T-cell (primary cell): Measurements from ENCODE around the gene SYNDIG1. TPM values are rescaled to one million over a fixed set of nuclear protein-coding genes. Genes with fewer than 3 reads are reported as not detected.

Source experiments
- ATAC-seq, 4 experiments: fragments of 200-7000 bp in 3 of 4; fragments of 150-1000 bp in 1 of 4; cut with Tn5 transposase; replicated peaks in 1 of 4; 1 replicate in 3 of 4; 2 replicates in 1 of 4; pipeline ENCODE4 v1.10.0; 2021; ENCODE audit warnings: moderate library complexity in 3 of 4, mild to moderate bottlenecking in 2 of 4, moderate number of reproducible peaks in 1 of 4
- CTCF ChIA-PET, 2 donors: fragments of 300-600 bp; sonication (Branson Sonifier 250); formaldehyde crosslinking; loops; one replicate each; lab custom pipeline; 2022; ENCODE audit warnings: antibody characterized with exemption in 2 of 2; lab: Charles Lee
- POLR2A ChIA-PET, 2 donors: fragments of 300-600 bp; sonication (Branson Sonifier 250); formaldehyde crosslinking; loops; one replicate each; lab custom pipeline; 2022; ENCODE audit warnings: antibody characterized with exemption in 2 of 2; lab: Charles Lee
- DNase-seq, 35 experiments: peaks; one replicate each; pipeline versions ENCODE4 v3.0.0 to v3.0.0-alpha.2; 2013 to 2023
- H3K27ac ChIP-seq: one replicate; pipeline ENCODE4 v1.5.1; 2013; ENCODE audit warnings: low read length
- H3K27me3 ChIP-seq, 2 experiments: replicated peaks in 1 of 2; 1 replicate in 1 of 2; 2 replicates in 1 of 2; pipeline versions ENCODE4 v1.6.1 to v1.7.0; 2013; ENCODE audit warnings: low read length in 1 of 2, mixed read lengths in 1 of 2; ENCODE audit not compliant: control insufficient read depth in 2 of 2, insufficient read depth in 2 of 2; ENCODE audit errors: extremely low read depth in 1 of 2
- H3K36me3 ChIP-seq, 2 donors: 1 replicate in 1 of 2; 2 replicates in 1 of 2; pipeline versions ENCODE4 v1.6.1 to v1.7.0; 2013; ENCODE audit warnings: low read length in 1 of 2; ENCODE audit not compliant: control insufficient read depth in 2 of 2, insufficient read depth in 1 of 2; ENCODE audit errors: extremely low read depth in 1 of 2
- H3K4me1 ChIP-seq, 2 experiments: 1 replicate in 1 of 2; 2 replicates in 1 of 2; pipeline versions ENCODE4 v1.6.1 to v1.7.0; 2013; ENCODE audit warnings: low read length in 2 of 2, mixed read lengths in 1 of 2; ENCODE audit not compliant: insufficient read depth in 2 of 2, control insufficient read depth in 1 of 2; ENCODE audit errors: extremely low read depth in 1 of 2
- H3K4me3 ChIP-seq, 2 donors: 1 replicate in 1 of 2; 2 replicates in 1 of 2; pipeline versions ENCODE4 v1.5.1 to v1.7.0; 2013; ENCODE audit warnings: mild to moderate bottlenecking in 2 of 2, low read length in 1 of 2, moderate library complexity in 1 of 2; ENCODE audit not compliant: control insufficient read depth in 1 of 2; ENCODE audit errors: extremely low read depth in 1 of 2
- H3K9me3 ChIP-seq: 2 replicates; pipeline ENCODE4 v1.7.0; 2013
- H3K27ac Mint-ChIP-seq, 2 donors: one replicate each; pipeline ENCODE4 v1.8.0; 2020 to 2021; ENCODE audit warnings: mild to moderate bottlenecking in 2 of 2, mixed read lengths in 2 of 2
- H3K27me3 Mint-ChIP-seq, 2 donors: one replicate each; pipeline ENCODE4 v1.8.0; 2021 to 2022; ENCODE audit warnings: mixed read lengths in 2 of 2
- H3K36me3 Mint-ChIP-seq: one replicate; pipeline ENCODE4 v1.8.0; 2021; ENCODE audit warnings: mixed read lengths
- H3K4me1 Mint-ChIP-seq, 3 donors: one replicate each; pipeline ENCODE4 v1.8.0; 2020 to 2022; ENCODE audit warnings: mixed read lengths in 3 of 3, mild to moderate bottlenecking in 1 of 3
- H3K4me3 Mint-ChIP-seq, 3 donors: one replicate each; pipeline ENCODE4 v1.8.0; 2020 to 2022; ENCODE audit warnings: mild to moderate bottlenecking in 3 of 3, mixed read lengths in 3 of 3, moderate library complexity in 3 of 3
- H3K9me3 Mint-ChIP-seq, 3 donors: one replicate each; pipeline ENCODE4 v1.8.0; 2020 to 2022; ENCODE audit warnings: mixed read lengths in 3 of 3
- WGBS: methylation state at CpG from one replicate; pipeline ENCODE4 v1.1.5; 2013; ENCODE audit warnings: missing lambda C conversion rate; ENCODE audit not compliant: insufficient coverage; 5-methylcytosine and 5-hydroxymethylcytosine counted together
- total RNA-seq, 35 experiments: library from RNA in 6 of 35; stranded (reverse) in 6 of 35; fragments of 120-200 nt in 1 of 35; gene quantifications; one replicate each; pipeline versions ENCODE4 v1.2.1 to v1.2.4 and lab custom pipeline; 2013 to 2026

Gene SYNDIG1
- total RNA-seq, 5 donors from 2014 or later (not counting 1 experiment from before 2014, with no cell fraction given), result not detected

- Histone ChIP-seq H3K36me3 (no peaks in the 10 kb centered on the region), H3K9me3 (no peaks in the 10 kb centered on the region), H3K4me1 (no peaks in the 10 kb centered on the region), H3K27ac (no peak overlapping the region), H3K4me3 (no peak overlapping the region), H3K27me3 (peaks cover 0 to 7% of the 10 kb centered on the region in 2 experiments)
- ChIA-PET CTCF (no interaction called here), POLR2A (no interaction called here)
- no peaks in the 10 kb centered on the region for H3K36me3 Mint-ChIP-seq
- no peaks in the 10 kb centered on the region for H3K9me3 Mint-ChIP-seq
- ATAC-seq (no peak), DNase-seq (no peak)
- WGBS, result 81% methylated on average over 9 of the region's 11 CpGs
- H3K27me3 Mint-ChIP-seq, result peaks cover 10 to 12% of the 10 kb centered on the region in 2 donors
- H3K4me3 Mint-ChIP-seq, result no peak overlapping the region
- no peaks in the 10 kb centered on the region for H3K4me1 Mint-ChIP-seq
- H3K27ac Mint-ChIP-seq, result no peak overlapping the region
Measured at GRCh38 chr20:24545168-24545567, 75.7 kb downstream of the SYNDIG1 start.

DNA sequence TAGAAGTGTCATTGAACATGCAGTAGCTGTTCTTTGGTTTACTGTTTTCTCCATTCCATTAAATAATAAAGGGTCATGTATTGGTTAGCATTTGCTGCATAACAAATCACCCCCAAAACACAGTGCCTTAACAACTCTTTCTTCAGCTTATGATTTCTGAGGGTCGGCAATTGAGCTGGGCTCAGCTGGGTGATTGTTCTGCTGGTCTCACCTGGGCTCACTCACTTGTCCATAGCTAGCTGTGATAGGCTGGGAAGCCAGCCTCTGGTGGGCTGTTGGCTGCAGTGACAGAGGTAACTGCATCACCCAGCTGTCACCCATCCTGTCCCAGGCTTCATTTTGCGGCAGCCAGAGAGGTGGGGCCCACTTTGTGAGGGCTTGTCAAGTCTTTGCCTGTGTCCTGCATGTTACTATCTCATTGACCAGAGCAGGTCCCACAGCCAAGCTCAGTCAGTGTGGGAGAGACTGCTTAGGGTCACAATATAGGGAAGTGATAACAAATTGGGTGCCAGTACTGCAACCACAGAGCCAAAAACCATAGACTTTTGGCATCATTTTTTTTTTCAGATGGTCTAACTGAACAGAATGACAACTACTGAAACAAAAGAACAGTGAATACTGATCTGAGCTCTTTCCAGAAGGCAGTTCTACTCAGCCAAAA is 76.9 kb downstream of the SYNDIG1 start:
- ATAC-seq, result no peak
- ChIA-PET POLR2A (no interaction called here), CTCF (interaction anchor here in 1 of 2 donors (1.0 kb wide), 1 partner anchor 49 kb away, joined by 4 read pairs; no protein-coding TSS in a partner anchor)
- H3K27ac ChIP-seq, result no peak overlapping the region
- no peaks in the 10 kb centered on the region for H3K9me3 ChIP-seq
- Mint-ChIP-seq H3K9me3 (no peaks in the 10 kb centered on the region), H3K4me3 (no peak overlapping the region), H3K27me3 (peaks cover 9 to 10% of the 10 kb centered on the region in 2 donors), H3K4me1 (no peaks in the 10 kb centered on the region), H3K36me3 (no peaks in the 10 kb centered on the region), H3K27ac (no peak overlapping the region)
- no peaks in the 10 kb centered on the region for H3K36me3 ChIP-seq
- DNase-seq, result no peak
- H3K27me3 ChIP-seq, result peaks cover 0 to 7% of the 10 kb centered on the region in 2 experiments
- no peak overlapping the region for H3K4me3 ChIP-seq
- H3K4me1 ChIP-seq, result no peaks in the 10 kb centered on the region
- WGBS, result 94% methylated on average over 2 of the region's 2 CpGs

DNA sequence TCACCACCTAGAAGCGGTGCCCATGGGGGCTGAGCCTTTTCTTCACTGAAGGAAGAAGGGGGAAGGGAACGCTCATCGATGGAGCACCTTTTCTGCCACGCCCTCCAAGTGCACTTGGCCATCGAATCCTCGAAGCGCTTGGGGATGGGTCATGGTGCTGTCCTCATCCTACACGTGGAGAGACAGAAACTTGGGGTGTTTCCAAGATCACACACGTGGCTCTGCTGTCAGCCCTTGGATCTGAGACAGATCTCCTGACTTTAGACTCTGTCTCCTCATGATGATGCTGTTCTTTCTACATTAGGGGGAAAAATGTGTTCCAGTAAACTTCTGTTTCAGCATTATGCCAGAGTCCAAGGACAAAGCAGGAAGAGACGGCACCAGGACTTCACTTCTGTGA is 78.5 kb downstream of the SYNDIG1 start:
- no peaks in the 10 kb centered on the region for H3K4me1 Mint-ChIP-seq
- no peaks in the 10 kb centered on the region for H3K36me3 Mint-ChIP-seq
- peaks cover 9 to 10% of the 10 kb centered on the region in 2 donors for H3K27me3 Mint-ChIP-seq
- ChIA-PET CTCF (no interaction called here), POLR2A (no interaction called here)
- no peak overlapping the region for H3K4me3 Mint-ChIP-seq
- peaks cover 0 to 7% of the 10 kb centered on the region in 2 experiments for H3K27me3 ChIP-seq
- ATAC-seq (no peak), DNase-seq (no peak)
- H3K27ac ChIP-seq, result no peak overlapping the region
- no peaks in the 10 kb centered on the region for H3K9me3 ChIP-seq
- H3K27ac Mint-ChIP-seq, result no peak overlapping the region
- H3K9me3 Mint-ChIP-seq, result no peaks in the 10 kb centered on the region
- H3K36me3 ChIP-seq, result no peaks in the 10 kb centered on the region
- 78% methylated on average over 8 of the region's 10 CpGs for WGBS
- no peak overlapping the region for H3K4me3 ChIP-seq
- no peaks in the 10 kb centered on the region for H3K4me1 ChIP-seq

DNA sequence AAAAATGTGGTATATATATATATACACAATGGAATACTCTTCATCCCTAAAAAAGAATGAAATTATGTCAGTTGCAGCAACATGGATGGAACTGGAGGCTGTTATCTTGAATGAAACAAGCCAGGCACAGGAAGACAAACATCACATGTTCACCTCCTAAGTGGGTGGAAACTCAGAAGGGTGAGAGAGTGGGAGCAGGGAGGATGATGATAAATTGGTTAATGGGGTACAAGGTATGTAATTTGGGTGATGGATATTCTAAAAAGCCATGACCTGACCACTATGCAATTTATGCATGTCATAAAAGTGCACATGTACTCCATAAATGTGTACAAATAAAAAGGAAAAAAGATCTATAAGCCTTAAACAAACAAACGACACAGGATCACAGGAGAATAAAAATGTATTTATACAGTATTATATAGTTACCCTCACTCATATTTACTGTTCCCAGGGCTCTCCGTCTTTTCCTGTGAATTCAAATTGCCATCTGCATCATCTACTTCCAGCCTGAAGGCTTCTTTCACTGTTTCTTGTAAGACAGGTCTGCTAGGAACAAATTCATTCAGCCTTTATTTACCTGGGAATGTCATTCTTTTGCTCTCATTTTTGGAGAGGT is 89.8 kb downstream of the SYNDIG1 start:
- H3K4me1 Mint-ChIP-seq, result no peaks in the 10 kb centered on the region
- ATAC-seq (no peak), DNase-seq (no peak)
- CTCF ChIA-PET, result no interaction called here
- H3K36me3 Mint-ChIP-seq, result no peaks in the 10 kb centered on the region
- H3K9me3 Mint-ChIP-seq, result peaks cover 8 to 17% (median 14%) of the 10 kb centered on the region in 3 donors
- H3K27me3 Mint-ChIP-seq, result peaks cover 0 to 5% of the 10 kb centered on the region in 2 donors
- Histone ChIP-seq H3K27ac (no peak overlapping the region), H3K4me3 (no peak overlapping the region), H3K36me3 (no peaks in the 10 kb centered on the region), H3K9me3 (no peaks in the 10 kb centered on the region), H3K4me1 (no peaks in the 10 kb centered on the region), H3K27me3 (peaks cover 0 to 6% of the 10 kb centered on the region in 2 experiments)
- POLR2A ChIA-PET, result no interaction called here
- no peak overlapping the region for H3K27ac Mint-ChIP-seq
- H3K4me3 Mint-ChIP-seq, result no peak overlapping the region
- no CpG with 5 or more reads among the region's 2 CpGs for WGBS

- Histone ChIP-seq H3K27me3 (peaks cover 0 to 7% of the 10 kb centered on the region in 2 experiments), H3K9me3 (no peaks in the 10 kb centered on the region), H3K27ac (no peak overlapping the region), H3K4me1 (no peaks in the 10 kb centered on the region), H3K36me3 (no peaks in the 10 kb centered on the region), H3K4me3 (no peak overlapping the region)
- DNase-seq, result no peak
- no peak for ATAC-seq
- H3K27me3 Mint-ChIP-seq, result peaks cover 7 to 10% of the 10 kb centered on the region in 2 donors
- CTCF ChIA-PET, result interaction anchor here in 1 of 2 donors (0.6 kb wide), 1 partner anchor 242 kb away, joined by 3 read pairs; no protein-coding TSS in a partner anchor
- 66% methylated on average over 3 of the region's 5 CpGs for WGBS
- H3K9me3 Mint-ChIP-seq, result peaks cover 4 to 22% (median 18%) of the 10 kb centered on the region in 3 donors
- no peak overlapping the region for H3K27ac Mint-ChIP-seq
- H3K36me3 Mint-ChIP-seq, result no peaks in the 10 kb centered on the region
- H3K4me1 Mint-ChIP-seq, result no peaks in the 10 kb centered on the region
- POLR2A ChIA-PET, result no interaction called here
- no peak overlapping the region for H3K4me3 Mint-ChIP-seq
Measured at GRCh38 chr20:24560571-24561491, 91.4 kb downstream of the SYNDIG1 start.

DNA sequence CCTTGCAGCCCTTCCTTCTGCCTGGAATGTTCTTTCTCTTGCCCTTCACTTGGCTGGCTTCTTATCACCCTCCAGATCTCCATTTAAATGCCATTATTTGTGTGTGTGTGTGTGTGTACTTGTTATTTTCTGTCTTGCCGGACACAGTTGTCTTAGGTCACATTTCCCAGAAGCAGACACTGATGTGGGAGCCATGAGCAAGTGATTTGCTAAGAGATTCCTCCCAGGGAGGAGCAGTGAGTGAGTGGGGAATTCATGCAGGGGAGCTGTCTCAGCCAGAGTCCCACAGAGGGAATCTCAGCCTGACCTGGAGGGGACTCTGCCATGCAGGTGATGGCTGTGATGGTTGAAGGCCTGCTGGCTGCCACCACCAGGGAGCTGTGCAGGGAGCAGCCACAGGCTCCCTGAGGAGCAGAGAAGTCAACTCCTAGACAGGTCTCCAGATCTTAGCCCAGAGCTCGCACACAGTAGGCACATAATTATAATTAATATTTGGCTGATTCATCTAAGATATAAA is 96.5 kb downstream of the SYNDIG1 start:
- peaks cover 0 to 18% of the 10 kb centered on the region in 2 experiments for H3K27me3 ChIP-seq
- Mint-ChIP-seq H3K4me3 (no peak overlapping the region), H3K36me3 (no peaks in the 10 kb centered on the region), H3K27me3 (peaks cover 8 to 15% of the 10 kb centered on the region in 2 donors), H3K4me1 (no peaks in the 10 kb centered on the region), H3K27ac (no peak overlapping the region), H3K9me3 (peaks cover 0 to 18% (median 17%) of the 10 kb centered on the region in 3 donors)
- H3K9me3 ChIP-seq, result no peaks in the 10 kb centered on the region
- H3K27ac ChIP-seq, result no peak overlapping the region
- DNase-seq, result no peak
- H3K4me3 ChIP-seq, result no peak overlapping the region
- 63% methylated on average over 1 of the region's 2 CpGs for WGBS
- ChIA-PET CTCF (no interaction called here), POLR2A (no interaction called here)
- no peaks in the 10 kb centered on the region for H3K36me3 ChIP-seq
- no peaks in the 10 kb centered on the region for H3K4me1 ChIP-seq
- no peak for ATAC-seq
